Measurements from ENCODE around the gene SUGCT.

SUGCT gene

GRCh38 chr7:40833191-40833887, 698.5 kb downstream of the SUGCT start:
- no peak for DNase-seq (ENCODE audit: low spot score)

- no peak for DNase-seq (ENCODE audit: low spot score)
Measured at GRCh38 chr7:40833888-40834234, 699.1 kb downstream of the SUGCT start.

- no peak for DNase-seq (ENCODE audit: low spot score)
Measured at GRCh38 chr7:40836218-40836617, 701.4 kb downstream of the SUGCT start.

- no peak for DNase-seq (ENCODE audit: low spot score)
Measured at GRCh38 chr7:40839881-40840280, 705.1 kb downstream of the SUGCT start.

- DNase-seq (ENCODE audit: low spot score): no peak
Measured at GRCh38 chr7:40840990-40841389, 706.2 kb downstream of the SUGCT start.

- DNase-seq (ENCODE audit: low spot score): no peak
Measured at GRCh38 chr7:40842641-40843040, 707.8 kb downstream of the SUGCT start.

GRCh38 chr7:40843338-40843985, 708.7 kb downstream of the SUGCT start:
- no peak for DNase-seq (ENCODE audit: low spot score)

- no peak for DNase-seq (ENCODE audit: low spot score)
Measured at GRCh38 chr7:40845943-40846342, 711.1 kb downstream of the SUGCT start.

- DNase-seq (ENCODE audit: low spot score): no peak
Measured at GRCh38 chr7:40847921-40848320, 713.1 kb downstream of the SUGCT start.

- no peak for DNase-seq (ENCODE audit: low spot score)
Measured at GRCh38 chr7:40848541-40849221, 713.9 kb downstream of the SUGCT start.

- no peak for DNase-seq (ENCODE audit: low spot score)
Measured at GRCh38 chr7:40850017-40850416, 715.2 kb downstream of the SUGCT start.

GRCh38 chr7:40851001-40851400, 716.2 kb downstream of the SUGCT start:
- no peak for DNase-seq (ENCODE audit: low spot score)

GRCh38 chr7:40859076-40859475, 724.3 kb downstream of the SUGCT start:
- no peak for DNase-seq (ENCODE audit: low spot score)

GRCh38 chr7:40859965-40860543, 725.2 kb downstream of the SUGCT start:
- DNase-seq (ENCODE audit: low spot score): no peak

GRCh38 chr7:40865441-40866233, 730.8 kb downstream of the SUGCT start:
- DNase-seq (ENCODE audit: low spot score): no peak

GRCh38 chr7:40866601-40867000, 731.8 kb downstream of the SUGCT start:
- no peak for DNase-seq (ENCODE audit: low spot score)

- no peak for DNase-seq (ENCODE audit: low spot score)
Measured at GRCh38 chr7:40870108-40870507, 735.3 kb downstream of the SUGCT start.

GRCh38 chr7:40873248-40873647, 738.4 kb downstream of the SUGCT start:
- no peak for DNase-seq (ENCODE audit: low spot score)

- no peak for DNase-seq (ENCODE audit: low spot score)
Measured at GRCh38 chr7:40874756-40875155, 740.0 kb downstream of the SUGCT start.

GRCh38 chr7:40876601-40877000, 741.8 kb downstream of the SUGCT start:
- no peak for DNase-seq (ENCODE audit: low spot score)

GRCh38 chr7:40879941-40880543, 745.2 kb downstream of the SUGCT start:
- DNase-seq (ENCODE audit: low spot score): no peak

GRCh38 chr7:40880581-40880980, 745.8 kb downstream of the SUGCT start:
- DNase-seq (ENCODE audit: low spot score): no peak

Data from left forelimb (tissue), 1 donor.